NB4 (cell line): Measurements from ENCODE around the gene TRIM31.

ENCODE experiments used
- CTCF ChIP-seq: IDR thresholded peaks from one replicate; pipeline ENCODE4 v1.5.1; 2012; ENCODE audit warnings: low read depth, low read length
- POLR2A ChIP-seq: IDR thresholded peaks from 2 replicates; pipeline ENCODE4 v1.6.1; 2011; ENCODE audit warnings: mild to moderate bottlenecking; ENCODE audit not compliant: insufficient read length; ENCODE audit errors: extremely low read depth

GRCh38 chr6:30147096-30147495 lies 34.2 kb upstream of the TRIM31 start:
- no peak for TF ChIP-seq CTCF
- no peak for TF ChIP-seq POLR2A
